ENCODE data around the gene GDAP1L1. TPM values are rescaled to one million over a fixed set of nuclear protein-coding genes. Genes with fewer than 3 reads are reported as not detected.
"Not testable (repeated sequence)": the region's sequence is repeated elsewhere in the genome, so short reads cannot be mapped to it uniquely, and the experiment has no call there.

Gene GDAP1L1
- total RNA-seq, 4 donors from 2014 or later = 0.23 to 0.83 TPM; not detected in 2

GRCh38 chr20:44291754-44292153 lies 44.6 kb downstream of the GDAP1L1 start:
- DNase-seq (ENCODE audit: extremely low spot score) = no peak
- no peak for TF ChIP-seq EP300 (IDR thresholded peaks at IDR 0.05)
- TF ChIP-seq CTCF (IDR thresholded peaks at IDR 0.05) = no peak
- TF ChIP-seq POLR2AphosphoS5 (IDR thresholded peaks at IDR 0.05) = no peak
- no peak for TF ChIP-seq POLR2A (IDR thresholded peaks at IDR 0.05; ENCODE audit: low read depth)
- H3K9me3 ChIP-seq = no peaks in the 10 kb centered on the region
- H3K4me1 ChIP-seq = peaks cover 0 to 19% (median 0%) of the 10 kb centered on the region in 4 donors
- H3K27me3 ChIP-seq = no peaks in the 10 kb centered on the region
- H3K4me3 ChIP-seq = no peak overlapping the region
- 92% methylated on average over 7 of the region's 7 CpGs for WGBS
- intact Hi-C loops (cut with DNase I) = no loop called here
- peaks cover 0 to 8% (median 2%) of the 10 kb centered on the region in 4 donors for H3K36me3 ChIP-seq
- H3K27ac ChIP-seq (replicated peaks in 1 of 4) = no peak overlapping the region

- no peak for DNase-seq (ENCODE audit: extremely low spot score)
- Histone ChIP-seq H3K4me3 (no peak overlapping the region), H3K27ac (replicated peaks in 1 of 4) (no peak overlapping the region), H3K36me3 (peaks cover 0 to under 1% (median 0%) of the 10 kb centered on the region in 4 donors), H3K9me3 (no peaks in the 10 kb centered on the region), H3K27me3 (no peaks in the 10 kb centered on the region), H3K4me1 (peaks cover 0 to 6% (median 0%) of the 10 kb centered on the region in 4 donors)
- 79% methylated on average over 7 of the region's 7 CpGs for WGBS
- TF ChIP-seq POLR2A (IDR thresholded peaks at IDR 0.05; ENCODE audit: low read depth) = no peak
- TF ChIP-seq EP300 (IDR thresholded peaks at IDR 0.05) = no peak
- TF ChIP-seq CTCF (IDR thresholded peaks at IDR 0.05) = no peak
- TF ChIP-seq POLR2AphosphoS5 (IDR thresholded peaks at IDR 0.05) = no peak
- intact Hi-C loops (cut with DNase I) = no loop called here
Observed at GRCh38 chr20:44296011-44296410, 48.9 kb downstream of the GDAP1L1 start.

GRCh38 chr20:44297721-44298120 lies 50.6 kb downstream of the GDAP1L1 start:
- no peaks in the 10 kb centered on the region for H3K9me3 ChIP-seq
- H3K36me3 ChIP-seq = no peaks in the 10 kb centered on the region
- peaks cover 0 to 6% (median 0%) of the 10 kb centered on the region in 4 donors for H3K4me1 ChIP-seq
- no peak for DNase-seq (ENCODE audit: extremely low spot score)
- H3K27me3 ChIP-seq = no peaks in the 10 kb centered on the region
- TF ChIP-seq CTCF (IDR thresholded peaks at IDR 0.05) = no peak
- TF ChIP-seq POLR2AphosphoS5 (IDR thresholded peaks at IDR 0.05) = no peak
- no peak for TF ChIP-seq POLR2A (IDR thresholded peaks at IDR 0.05; ENCODE audit: low read depth)
- no peak for TF ChIP-seq EP300 (IDR thresholded peaks at IDR 0.05)
- no peak overlapping the region for H3K4me3 ChIP-seq
- H3K27ac ChIP-seq (replicated peaks in 1 of 4) = no peak overlapping the region
- 91% methylated on average over 4 of the region's 4 CpGs for WGBS
- intact Hi-C loops (cut with DNase I) = no loop called here

- H3K4me1 ChIP-seq; intact Hi-C loops (cut with DNase I); H3K27ac ChIP-seq (replicated peaks in 1 of 4); H3K27me3 ChIP-seq; H3K9me3 ChIP-seq; H3K36me3 ChIP-seq; DNase-seq (ENCODE audit: extremely low spot score); H3K4me3 ChIP-seq: not testable (repeated sequence)
- 88% methylated on average over 5 of the region's 42 CpGs for WGBS
Observed at GRCh38 chr20:44299011-44299535, 52.0 kb downstream of the GDAP1L1 start.

GRCh38 chr20:44301285-44301684 lies 54.2 kb downstream of the GDAP1L1 start:
- intact Hi-C loops (cut with DNase I) = loop anchor here (10.0 kb wide), 1 partner anchor 186 kb away; no protein-coding TSS in a partner anchor
- Histone ChIP-seq H3K36me3 (peaks cover 0 to 14% (median 3%) of the 10 kb centered on the region in 4 donors), H3K4me3 (no peak overlapping the region), H3K27ac (replicated peaks in 1 of 4) (no peak overlapping the region), H3K4me1 (peaks cover 0 to 10% (median 0%) of the 10 kb centered on the region in 4 donors), H3K9me3 (no peaks in the 10 kb centered on the region), H3K27me3 (no peaks in the 10 kb centered on the region)
- no peak for TF ChIP-seq POLR2AphosphoS5 (IDR thresholded peaks at IDR 0.05)
- no peak for TF ChIP-seq CTCF (IDR thresholded peaks at IDR 0.05)
- no peak for TF ChIP-seq EP300 (IDR thresholded peaks at IDR 0.05)
- TF ChIP-seq POLR2A (IDR thresholded peaks at IDR 0.05; ENCODE audit: low read depth) = no peak
- no peak for DNase-seq (ENCODE audit: extremely low spot score)
